H1 (cell line): ENCODE data around the gene WDFY4. TPM values are rescaled to one million over a fixed set of nuclear protein-coding genes. Genes with fewer than 3 reads are reported as not detected.

Source experiments
- CTCF ChIA-PET: fragments of 300-600 bp; sonication (Branson Sonifier 250); formaldehyde crosslinking; loops from one replicate; lab custom pipeline; 2021; ENCODE audit not compliant: partially characterized antibody; lab: Charles Lee
- POLR2A ChIA-PET: fragments of 300-600 bp; sonication (Branson Sonifier 250); formaldehyde crosslinking; loops from one replicate; lab custom pipeline; 2021; ENCODE audit warnings: inconsistent platforms; ENCODE audit not compliant: partially characterized antibody; lab: Charles Lee
- DNase-seq, 2 experiments: peaks; one replicate each; pipeline versions ENCODE4 v3.0.0 to v3.0.0-alpha.2; 2010 to 2022; ENCODE audit warnings: low spot score in 2 of 2, low read depth in 1 of 2, mixed read lengths in 1 of 2
- FAIRE-seq: peaks from 2 replicates; lab custom pipeline; 2011; peaks lifted over from hg19 to GRCh38; lab: Jason Lieb, UNC
- H2AFZ ChIP-seq: 2 replicates; pipeline ENCODE4 v1.8.1; 2012; ENCODE audit warnings: low read length, inconsistent platforms
- H2AK5ac ChIP-seq: 2 replicates; pipeline ENCODE4 v1.6.1; 2013; ENCODE audit warnings: low read depth, low read length
- H2BK120ac ChIP-seq: replicated peaks from 2 replicates; pipeline ENCODE3; 2013; ENCODE audit warnings: low read depth, low read length, inconsistent platforms
- H2BK12ac ChIP-seq: 2 replicates; pipeline ENCODE4 v1.6.1; 2013; ENCODE audit warnings: low read depth, low read length
- H2BK15ac ChIP-seq: 2 replicates; pipeline ENCODE4 v1.6.1; 2013; ENCODE audit warnings: low read length
- H2BK20ac ChIP-seq: 2 replicates; pipeline ENCODE4 v1.6.1; 2013; ENCODE audit warnings: low read length
- H2BK5ac ChIP-seq: 2 replicates; pipeline ENCODE4 v1.6.1; 2013; ENCODE audit warnings: low read depth, low read length
- H3K14ac ChIP-seq: 2 replicates; pipeline ENCODE4 v1.6.1; 2013; ENCODE audit warnings: inconsistent platforms; ENCODE audit not compliant: insufficient read length
- H3K18ac ChIP-seq: 2 replicates; pipeline ENCODE4 v1.6.1; 2013; ENCODE audit warnings: low read length; ENCODE audit errors: extremely low read depth
- H3K23ac ChIP-seq: 2 replicates; pipeline ENCODE4 v1.6.1; 2013; ENCODE audit warnings: inconsistent platforms; ENCODE audit not compliant: insufficient read length
- H3K23me2 ChIP-seq: 2 replicates; pipeline ENCODE4 v1.6.1; 2013; ENCODE audit warnings: low read depth, low read length
- H3K27ac ChIP-seq: 2 replicates; pipeline ENCODE4 v1.6.1; 2011; ENCODE audit warnings: low read depth, low read length, inconsistent platforms
- H3K27me3 ChIP-seq, 4 experiments: replicated peaks in 1 of 4; 1 replicate in 1 of 4; 2 replicates in 3 of 4; pipeline versions ENCODE4 v1.6.1 to v1.8.1; 2011 to 2013; ENCODE audit warnings: low read length in 3 of 4, mild to moderate bottlenecking in 3 of 4, inconsistent platforms in 2 of 4, mixed read lengths in 2 of 4, moderate library complexity in 1 of 4; ENCODE audit not compliant: control insufficient read depth in 3 of 4, insufficient read depth in 3 of 4; ENCODE audit errors: extremely low read depth in 1 of 4
- H3K36me3 ChIP-seq, 4 experiments: 2 replicates each; pipeline versions ENCODE4 v1.6.1 to v1.8.1; 2011 to 2013; ENCODE audit warnings: mild to moderate bottlenecking in 4 of 4, low read length in 3 of 4, moderate library complexity in 2 of 4, control low read depth in 1 of 4, inconsistent platforms in 1 of 4; ENCODE audit not compliant: insufficient read depth in 4 of 4, control insufficient read depth in 2 of 4
- H3K4ac ChIP-seq: replicated peaks from 2 replicates; pipeline ENCODE3; 2013; ENCODE audit warnings: low read length, low read depth, mixed read lengths, inconsistent platforms; ENCODE audit not compliant: insufficient read length
- H3K4me1 ChIP-seq, 4 experiments: replicated peaks in 1 of 4; 1 replicate in 1 of 4; 2 replicates in 3 of 4; pipeline versions ENCODE4 v1.6.1 to v1.8.1; 2011 to 2013; ENCODE audit warnings: low read length in 3 of 4, inconsistent platforms in 2 of 4, mixed read lengths in 1 of 4; ENCODE audit not compliant: insufficient read depth in 4 of 4, control insufficient read depth in 3 of 4
- H3K4me2 ChIP-seq, 2 experiments: 2 replicates each; pipeline versions ENCODE4 v1.6.1 to v1.8.1; 2011 to 2013; ENCODE audit warnings: low read depth in 2 of 2, low read length in 2 of 2, control low read depth in 1 of 2, inconsistent platforms in 1 of 2, mild to moderate bottlenecking in 1 of 2; ENCODE audit not compliant: insufficient read depth in 1 of 2
- H3K4me3 ChIP-seq, 4 experiments: fragments of 200-600, 300-600 bp in 1 of 4; sonication (generic), shearing (Covaris generic), sonication (Bioruptor Twin) in 1 of 4; 2 replicates each; pipeline versions ENCODE4 v1.5.1 to v1.8.1; 2011 to 2016; ENCODE audit warnings: low read length in 4 of 4, low read depth in 3 of 4, control low read depth in 2 of 4, inconsistent platforms in 2 of 4, mild to moderate bottlenecking in 2 of 4, mixed read lengths in 1 of 4, moderate library complexity in 1 of 4; ENCODE audit not compliant: insufficient read depth in 2 of 4; ENCODE audit errors: extremely low read depth in 1 of 4
- H3K56ac ChIP-seq: replicated peaks from 2 replicates; pipeline ENCODE3; 2013; ENCODE audit warnings: low read depth, mild to moderate bottlenecking, mixed read lengths, low read length, inconsistent platforms; ENCODE audit not compliant: insufficient read length
- H3K79me1 ChIP-seq: 2 replicates; pipeline ENCODE4 v1.6.1; 2013; ENCODE audit warnings: low read depth, low read length, control low read depth
- H3K79me2 ChIP-seq, 2 experiments: 2 replicates each; pipeline versions ENCODE4 v1.6.1 to v1.8.1; 2012 to 2013; ENCODE audit warnings: low read length in 2 of 2, mild to moderate bottlenecking in 2 of 2, inconsistent platforms in 1 of 2; ENCODE audit not compliant: insufficient read depth in 2 of 2, control insufficient read depth in 1 of 2
- H3K9ac ChIP-seq, 4 experiments: replicated peaks in 1 of 4; 1 replicate in 1 of 4; 2 replicates in 3 of 4; pipeline versions ENCODE4 v1.6.1 to v1.8.1; 2011 to 2013; ENCODE audit warnings: low read depth in 3 of 4, low read length in 3 of 4, control low read depth in 2 of 4, mild to moderate bottlenecking in 2 of 4, moderate library complexity in 2 of 4, inconsistent platforms in 1 of 4; ENCODE audit errors: extremely low read depth in 1 of 4
- H3K9me3 ChIP-seq, 2 experiments: 2 replicates each; pipeline versions ENCODE4 v1.6.1 to v1.8.1; 2012 to 2013; ENCODE audit warnings: mild to moderate bottlenecking in 2 of 2, moderate library complexity in 2 of 2, control low read depth in 1 of 2, inconsistent platforms in 1 of 2, low read depth in 1 of 2, low read length in 1 of 2, mixed read lengths in 1 of 2; ENCODE audit not compliant: insufficient read depth in 2 of 2
- H4K20me1 ChIP-seq, 2 experiments: replicated peaks in 1 of 2; 2 replicates each; pipeline versions ENCODE3 to v1.8.1; 2011 to 2013; ENCODE audit warnings: inconsistent platforms in 2 of 2, low read length in 2 of 2, mild to moderate bottlenecking in 1 of 2; ENCODE audit not compliant: insufficient read depth in 2 of 2, control insufficient read depth in 1 of 2
- H4K5ac ChIP-seq: 2 replicates; pipeline ENCODE4 v1.6.1; 2013; ENCODE audit warnings: low read length, low read depth, mixed read lengths, inconsistent platforms; ENCODE audit not compliant: insufficient read length
- H4K8ac ChIP-seq: 2 replicates; pipeline ENCODE4 v1.8.0; 2013; ENCODE audit warnings: mild to moderate bottlenecking, moderate library complexity, low read length, inconsistent platforms; ENCODE audit not compliant: insufficient read depth; ENCODE audit errors: extremely low read depth
- H4K91ac ChIP-seq: replicated peaks from 2 replicates; pipeline ENCODE3; 2013; ENCODE audit warnings: low read length, mixed read lengths, inconsistent platforms; ENCODE audit not compliant: insufficient read length
- CEBPB ChIP-seq: IDR thresholded peaks from 2 replicates; pipeline ENCODE4 v1.6.1; 2012; ENCODE audit warnings: low read depth, low read length
- EZH2 ChIP-seq: fragments of 200-600 bp; sonication (generic); IDR thresholded peaks from 2 replicates; pipeline ENCODE4 v1.7.1; 2012; ENCODE audit warnings: low read depth, mild to moderate bottlenecking, moderate library complexity, low read length, inconsistent platforms; ENCODE audit not compliant: severe bottlenecking
- FOSL1 ChIP-seq: IDR thresholded peaks from 2 replicates; pipeline ENCODE4 v1.6.1; 2011; ENCODE audit warnings: mild to moderate bottlenecking, low read depth, low read length, moderate library complexity; ENCODE audit not compliant: insufficient read depth
- HDAC6 ChIP-seq: IDR thresholded peaks from one replicate; pipeline ENCODE4 v1.7.1; 2012; ENCODE audit warnings: low read depth, mild to moderate bottlenecking, inconsistent platforms, low read length, moderate library complexity
- JUND ChIP-seq: IDR thresholded peaks from 2 replicates; pipeline ENCODE4 v1.6.1; 2011; ENCODE audit warnings: mild to moderate bottlenecking, improper control_type of control experiment, low read length
- NRF1 ChIP-seq: IDR thresholded peaks from 2 replicates; pipeline ENCODE4 v1.6.1; 2011; ENCODE audit warnings: mild to moderate bottlenecking, low read depth, low read length, improper control_type of control experiment
- RBBP5 ChIP-seq: IDR thresholded peaks from 2 replicates; pipeline ENCODE4 v1.7.1; 2012; ENCODE audit warnings: low read depth, mild to moderate bottlenecking, inconsistent platforms, low read length, moderate library complexity, borderline replicate concordance
- SIRT6 ChIP-seq: IDR thresholded peaks from one replicate; pipeline ENCODE4 v1.7.1; 2012; ENCODE audit warnings: low read length, inconsistent platforms
- SIX5 ChIP-seq: IDR thresholded peaks from 2 replicates; pipeline ENCODE4 v1.6.1; 2011; ENCODE audit warnings: mild to moderate bottlenecking, low read depth, low read length
- SP4 ChIP-seq: IDR thresholded peaks from 2 replicates; pipeline ENCODE4 v1.6.1; 2012; ENCODE audit warnings: low read length, inconsistent platforms
- TBP ChIP-seq: IDR thresholded peaks from 2 replicates; pipeline ENCODE4 v1.6.1; 2011; ENCODE audit warnings: low read depth, low read length, improper control_type of control experiment
- USF2 ChIP-seq: IDR thresholded peaks from 2 replicates; pipeline ENCODE4 v1.6.1; 2011; ENCODE audit warnings: low read length, improper control_type of control experiment
- ZNF274 ChIP-seq: IDR thresholded peaks from 2 replicates; pipeline ENCODE4 v1.7.0; 2012; ENCODE audit warnings: low read length, borderline replicate concordance; ENCODE audit errors: extremely low read depth
- WGBS, 2 experiments: shearing (Covaris generic) in 1 of 2; methylation state at CpG; one replicate each; pipeline versions ENCODE4 v1.1.6 to v1.1.7; 2013 to 2015; ENCODE audit warnings: low lambda C conversion rate in 2 of 2, mixed read lengths in 2 of 2, inconsistent platforms in 1 of 2, low coverage in 1 of 2, missing lambda C conversion rate in 1 of 2; ENCODE audit not compliant: insufficient replicate concordance in 2 of 2, insufficient coverage in 1 of 2, insufficient read length in 1 of 2; ENCODE audit errors: extremely low coverage in 1 of 2, missing lambda C conversion rate in 1 of 2; 5-methylcytosine and 5-hydroxymethylcytosine counted together
- polyA plus RNA-seq, 7 experiments: library from polyadenylated mRNA; depleted of rRNA in 3 of 7; stranded (reverse) in 5 of 7; unstranded in 2 of 7; fragments of >200 nt in 5 of 7; fragments of 200-250 nt in 2 of 7; gene quantifications; 1 replicate in 5 of 7; 2 replicates in 1 of 7; 4 replicates in 1 of 7; pipeline versions ENCODE4 v1.2.1 to v1.2.3, GENCODE V29; 2011 to 2013; ENCODE audit warnings: missing spikeins in 2 of 7, mixed read lengths in 2 of 7
- total RNA-seq: library from RNA; stranded (reverse); fragmentation: NEBNext Ultra II Directional; extraction: Animal tissue kit (Norgen Biotek cat#: 25700); gene quantifications from 2 replicates; pipeline ENCODE4 v1.2.1, GENCODE V29; 2021

The WDFY4 gene
- total and polyA plus RNA-seq, 2 of the 8 experiments (the other 6 are each of a cell fraction or from before 2014, with no cell fraction given) = not detected

GRCh38 chr10:48760983-48761382, 76.3 kb downstream of the WDFY4 start:
- Histone ChIP-seq H3K14ac (no peak overlapping the region), H2BK120ac (no peak overlapping the region), H2BK12ac (no peak overlapping the region), H3K23ac (no peak overlapping the region), H3K79me2 (no peaks in the 10 kb centered on the region), H2BK20ac (no peak overlapping the region), H4K91ac (no peak overlapping the region), H2AK5ac (no peak overlapping the region), H4K20me1 (no peaks in the 10 kb centered on the region), H2BK5ac (no peak overlapping the region), H4K8ac (no peak overlapping the region; the same call in 1 of the 2 replicates), H4K5ac (no peak overlapping the region), H3K23me2 (no peaks in the 10 kb centered on the region), H3K9me3 (no peaks in the 10 kb centered on the region), H3K9ac (no peak overlapping the region), H3K4me3 (no peak overlapping the region), H3K4me2 (no peak overlapping the region), H3K56ac (no peak overlapping the region), H3K18ac (no peak overlapping the region), H3K4ac (no peak overlapping the region), H3K27ac (no peak overlapping the region), H2AFZ (no peak overlapping the region), H3K4me1 (no peaks in the 10 kb centered on the region), H3K79me1 (no peaks in the 10 kb centered on the region), H2BK15ac (no peak overlapping the region), H3K27me3 (no peaks in the 10 kb centered on the region), H3K36me3 (no peaks in the 10 kb centered on the region)
- DNase-seq = no peak
- no peak for FAIRE-seq
- 72% methylated on average over 5 of the region's 5 CpGs; no CpG with 5 or more reads in 1 of the 2 experiments for WGBS, 2 experiments
- POLR2A ChIA-PET = no interaction called here
- CTCF ChIA-PET = interaction anchor here (1.1 to 2.1 kb wide), 5 partner anchors 8 to 104 kb away, joined by 3 to 12 read pairs (median 3); no protein-coding TSS in a partner anchor
- TF ChIP-seq CEBPB = no peak
- no peak for TF ChIP-seq EZH2
- no peak for TF ChIP-seq SIX5
- no peak for TF ChIP-seq USF2
- no peak for TF ChIP-seq JUND
- TF ChIP-seq NRF1 = no peak
- no peak for TF ChIP-seq SP4
- no peak for TF ChIP-seq FOSL1
- no peak for TF ChIP-seq HDAC6
- TF ChIP-seq RBBP5 = no peak
- TF ChIP-seq SIRT6 = no peak
- no peak for TF ChIP-seq TBP
- TF ChIP-seq ZNF274 = no peak
